Loucy (cell line): ENCODE data around the gene CD8A.

Experiments
- H2AFZ ChIP-seq: fragments of 200-600 bp; sonication (generic); 2 replicates; pipeline ENCODE4 v1.6.0; 2016; ENCODE audit warnings: antibody characterized with exemption, mild to moderate bottlenecking, low read length, moderate library complexity
- H3F3A ChIP-seq: fragments of 200-600 bp; 2 replicates; pipeline ENCODE4 v1.6.0; 2016; ENCODE audit warnings: antibody characterized with exemption, low read depth, mild to moderate bottlenecking
- H3K27me3 ChIP-seq: fragments of 200-600 bp; sonication (generic); 2 replicates; pipeline ENCODE4 v1.6.1; 2014; ENCODE audit warnings: low read length, mild to moderate bottlenecking; ENCODE audit not compliant: insufficient read depth, poor library complexity, severe bottlenecking
- H3K36me3 ChIP-seq: fragments of 200-600 bp; sonication (generic); 2 replicates; pipeline ENCODE4 v1.6.1; 2016; ENCODE audit warnings: low read length; ENCODE audit not compliant: insufficient read depth
- H3K4me1 ChIP-seq: fragments of 200-600 bp; sonication (generic); 2 replicates; pipeline ENCODE4 v1.5.1; 2014; ENCODE audit warnings: low read length, mild to moderate bottlenecking; ENCODE audit not compliant: insufficient read depth, poor library complexity, severe bottlenecking
- H3K4me2 ChIP-seq: fragments of 200-600 bp; sonication (generic); 2 replicates; pipeline ENCODE4 v1.6.0; 2014; ENCODE audit warnings: antibody characterized with exemption, low read length, low read depth, mild to moderate bottlenecking; ENCODE audit not compliant: poor library complexity, severe bottlenecking
- H3K4me3 ChIP-seq: fragments of 200-600 bp; sonication (generic); 2 replicates; pipeline ENCODE4 v1.5.1; 2014; ENCODE audit warnings: low read length, mild to moderate bottlenecking, mixed read lengths; ENCODE audit not compliant: poor library complexity, severe bottlenecking
- H3K79me2 ChIP-seq: fragments of 200-600 bp; sonication (generic); 2 replicates; pipeline ENCODE4 v1.6.1; 2014; ENCODE audit warnings: low read length; ENCODE audit not compliant: insufficient read depth
- H3K9ac ChIP-seq: fragments of 200-600 bp; sonication (generic); 2 replicates; pipeline ENCODE4 v1.6.0; 2014; ENCODE audit warnings: mild to moderate bottlenecking, low read depth, low read length, moderate library complexity; ENCODE audit not compliant: poor library complexity, severe bottlenecking
- H3K9me2 ChIP-seq: fragments of 200-600 bp; sonication (generic); replicated peaks from 2 replicates; pipeline ENCODE4 v1.6.1; 2016; ENCODE audit warnings: low read depth, low read length, mixed read lengths
- H3K9me3 ChIP-seq: fragments of 200-600 bp; sonication (generic); 2 replicates; pipeline ENCODE4 v1.6.1; 2014; ENCODE audit warnings: mild to moderate bottlenecking, antibody characterized with exemption, low read length, low read depth; ENCODE audit not compliant: insufficient read depth
- H4K20me1 ChIP-seq: fragments of 200-600 bp; sonication (generic); 2 replicates; pipeline ENCODE4 v1.6.0; 2014; ENCODE audit warnings: antibody characterized with exemption, low read length, mild to moderate bottlenecking; ENCODE audit not compliant: insufficient read depth, poor library complexity, severe bottlenecking
- CTCF ChIP-seq: fragments of 200-600 bp; sonication (generic); conservative IDR thresholded peaks from 2 replicates; pipeline ENCODE4 v1.5.1; 2014; ENCODE audit warnings: mild to moderate bottlenecking, antibody characterized with exemption, low read length
- EZH2phosphoT487 ChIP-seq: fragments of 200-600 bp; IDR thresholded peaks from 2 replicates; pipeline ENCODE4 v1.6.1; 2018; ENCODE audit warnings: antibody characterized with exemption, mild to moderate bottlenecking, moderate library complexity, borderline replicate concordance

The CD8A gene

GRCh38 chr2:86794861-86795260 is 4.1 kb upstream of the CD8A start:
- Histone ChIP-seq H4K20me1 (no peaks in the 10 kb centered on the region), H2AFZ (peak overlapping the region; percentile 69), H3K36me3 (no peaks in the 10 kb centered on the region), H3K4me2 (no peak overlapping the region), H3K4me1 (peaks cover 7% of the 10 kb centered on the region), H3K9me2 (no peaks in the 10 kb centered on the region), H3K4me3 (no peak overlapping the region), H3F3A (no peaks in the 10 kb centered on the region), H3K79me2 (no peaks in the 10 kb centered on the region), H3K9me3 (peaks cover 15% of the 10 kb centered on the region), H3K27me3 (no peaks in the 10 kb centered on the region), H3K9ac (no peak overlapping the region)
- no peak for TF ChIP-seq EZH2phosphoT487
- TF ChIP-seq CTCF = no peak

GRCh38 chr2:86793752-86794151 is 3.0 kb upstream of the CD8A start:
- no peak for TF ChIP-seq CTCF
- TF ChIP-seq EZH2phosphoT487 = no peak
- Histone ChIP-seq H3K9ac (no peak overlapping the region), H3K4me1 (peaks cover 7% of the 10 kb centered on the region), H3F3A (no peaks in the 10 kb centered on the region), H4K20me1 (no peaks in the 10 kb centered on the region), H3K36me3 (no peaks in the 10 kb centered on the region), H2AFZ (no peak overlapping the region), H3K4me3 (no peak overlapping the region), H3K9me2 (no peaks in the 10 kb centered on the region), H3K4me2 (no peak overlapping the region), H3K27me3 (no peaks in the 10 kb centered on the region), H3K9me3 (peaks cover 15% of the 10 kb centered on the region), H3K79me2 (no peaks in the 10 kb centered on the region)

- Histone ChIP-seq H3K27me3 (no peaks in the 10 kb centered on the region), H3K4me3 (no peak overlapping the region), H3K4me2 (no peak overlapping the region)
These were observed 860 bp upstream of the CD8A start for GRCh38 chr2:86791573-86791972.

More at GRCh38 chr2:86791573-86791972, 860 bp upstream of the CD8A start:
- H3F3A ChIP-seq = no peaks in the 10 kb centered on the region
- no peaks in the 10 kb centered on the region for H3K9me2 ChIP-seq
- H3K4me1 ChIP-seq = peaks cover 7% of the 10 kb centered on the region
- H3K79me2 ChIP-seq = no peaks in the 10 kb centered on the region
- no peak for TF ChIP-seq EZH2phosphoT487
- TF ChIP-seq CTCF = no peak
- H3K9ac ChIP-seq = no peak overlapping the region
- H3K9me3 ChIP-seq = peaks cover 7% of the 10 kb centered on the region
- no peaks in the 10 kb centered on the region for H4K20me1 ChIP-seq
- no peaks in the 10 kb centered on the region for H3K36me3 ChIP-seq
- no peak overlapping the region for H2AFZ ChIP-seq
